Measurements from ENCODE around the gene PRAMEF12.

The PRAMEF12 gene

GRCh38 chr1:12757836-12758235 is 15.7 kb upstream of the PRAMEF12 start:
- H3K9me3 Mint-ChIP-seq, result no peaks in the 10 kb centered on the region
- no peak overlapping the region for H3K4me3 Mint-ChIP-seq
- no peaks in the 10 kb centered on the region for H3K4me1 Mint-ChIP-seq
- H3K27ac Mint-ChIP-seq, result no peak overlapping the region
- H3K27me3 Mint-ChIP-seq, result peaks cover 14 to 21% of the 10 kb centered on the region in 2 donors
- ATAC-seq (replicated peaks) (no peak), DNase-seq (no peak)
- H3K36me3 Mint-ChIP-seq, result no peaks in the 10 kb centered on the region

- H3K4me1 Mint-ChIP-seq, result no peaks in the 10 kb centered on the region
- no peaks in the 10 kb centered on the region for H3K36me3 Mint-ChIP-seq
- H3K9me3 Mint-ChIP-seq, result no peaks in the 10 kb centered on the region
- DNase-seq, result no peak
- no peak overlapping the region for H3K27ac Mint-ChIP-seq
- no peak for ATAC-seq (replicated peaks)
- peaks cover 14 to 21% of the 10 kb centered on the region in 2 donors for H3K27me3 Mint-ChIP-seq
- no peak overlapping the region for H3K4me3 Mint-ChIP-seq
These were observed 13.2 kb upstream of the PRAMEF12 start for GRCh38 chr1:12760256-12760795.

DNA sequence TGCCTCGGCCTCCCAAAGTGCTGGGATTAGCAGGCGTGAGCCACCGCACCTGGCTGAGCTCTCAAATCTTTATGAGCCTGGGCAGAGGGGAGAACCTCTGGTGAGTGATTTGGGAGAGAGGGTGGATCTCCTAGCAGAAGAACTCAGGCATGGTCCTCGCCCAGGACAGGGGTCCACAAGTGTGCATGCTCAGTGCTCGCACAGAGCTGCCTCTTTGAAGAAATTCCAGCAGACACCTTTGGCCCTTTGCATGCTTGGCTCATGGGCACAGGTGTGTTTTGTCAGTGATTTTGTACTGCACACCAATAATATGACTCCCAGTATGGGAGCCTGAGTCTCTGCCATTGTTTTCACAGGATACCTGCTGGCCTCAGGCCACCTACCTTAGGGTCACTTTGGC is 11.8 kb upstream of the PRAMEF12 start:
- ATAC-seq (replicated peaks) (no peak), DNase-seq (no peak)
- Mint-ChIP-seq H3K4me1 (no peaks in the 10 kb centered on the region), H3K27ac (no peak overlapping the region), H3K27me3 (peaks cover 14 to 15% of the 10 kb centered on the region in 2 donors), H3K9me3 (no peaks in the 10 kb centered on the region), H3K36me3 (no peaks in the 10 kb centered on the region), H3K4me3 (no peak overlapping the region)

GRCh38 chr1:12762766-12763165 is 10.8 kb upstream of the PRAMEF12 start:
- no peak overlapping the region for H3K27ac Mint-ChIP-seq
- ATAC-seq (replicated peaks), result no peak
- no peaks in the 10 kb centered on the region for H3K36me3 Mint-ChIP-seq
- H3K27me3 Mint-ChIP-seq, result peaks cover 11 to 12% of the 10 kb centered on the region in 2 donors
- no peaks in the 10 kb centered on the region for H3K4me1 Mint-ChIP-seq
- no peak for DNase-seq
- no peaks in the 10 kb centered on the region for H3K9me3 Mint-ChIP-seq
- no peak overlapping the region for H3K4me3 Mint-ChIP-seq

- DNase-seq (no peak), ATAC-seq (replicated peaks) (no peak)
- Mint-ChIP-seq H3K9me3 (no peaks in the 10 kb centered on the region), H3K27me3 (peaks cover 4 to 10% of the 10 kb centered on the region in 2 donors), H3K4me3 (no peak overlapping the region), H3K4me1 (no peaks in the 10 kb centered on the region), H3K27ac (no peak overlapping the region), H3K36me3 (no peaks in the 10 kb centered on the region)
These were observed 10.1 kb upstream of the PRAMEF12 start for GRCh38 chr1:12763479-12763878.

GRCh38 chr1:12764016-12764415 is 9.5 kb upstream of the PRAMEF12 start:
- DNase-seq (no peak), ATAC-seq (replicated peaks) (no peak)
- Mint-ChIP-seq H3K9me3 (no peaks in the 10 kb centered on the region), H3K27me3 (peaks cover 9% of the 10 kb centered on the region in 2 donors), H3K4me3 (no peak overlapping the region), H3K4me1 (no peaks in the 10 kb centered on the region), H3K36me3 (no peaks in the 10 kb centered on the region), H3K27ac (no peak overlapping the region)

GRCh38 chr1:12769031-12769430 is 4.5 kb upstream of the PRAMEF12 start:
- H3K4me1 Mint-ChIP-seq, result no peaks in the 10 kb centered on the region
- ATAC-seq (replicated peaks) (no peak), DNase-seq (no peak)
- H3K27me3 Mint-ChIP-seq, result peaks cover 27 to 40% of the 10 kb centered on the region in 2 donors
- no peaks in the 10 kb centered on the region for H3K9me3 Mint-ChIP-seq
- H3K27ac Mint-ChIP-seq, result no peak overlapping the region
- H3K36me3 Mint-ChIP-seq, result no peaks in the 10 kb centered on the region
- H3K4me3 Mint-ChIP-seq, result no peak overlapping the region

DNA sequence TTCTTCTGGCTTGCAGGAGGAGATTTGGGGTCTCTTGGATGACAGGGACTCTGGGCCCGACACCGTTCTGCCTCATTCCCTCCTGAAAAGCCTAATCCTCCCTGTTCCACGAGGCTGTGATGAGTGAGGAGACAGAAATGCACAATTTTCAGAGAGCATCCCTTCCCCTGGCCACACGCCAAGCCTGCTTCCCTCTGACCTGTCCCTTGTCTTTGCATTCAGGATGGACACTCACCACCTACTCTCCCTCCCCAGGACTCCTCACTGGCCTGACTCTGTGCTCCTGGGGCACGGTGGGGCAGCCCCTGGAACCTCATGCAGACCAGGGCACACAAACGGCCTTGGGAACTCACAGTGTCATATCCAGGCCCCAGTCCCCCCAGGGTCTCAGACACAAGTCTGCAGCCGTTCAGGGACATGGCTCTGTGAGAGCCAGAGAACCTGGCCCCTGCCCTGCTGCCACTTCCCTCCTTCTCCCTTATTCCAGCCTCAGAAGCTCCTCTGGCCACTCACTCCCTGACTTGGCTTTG is 3.5 kb upstream of the PRAMEF12 start:
- Mint-ChIP-seq H3K27ac (no peak overlapping the region), H3K36me3 (no peaks in the 10 kb centered on the region), H3K4me3 (no peak overlapping the region), H3K4me1 (no peaks in the 10 kb centered on the region), H3K27me3 (peaks cover 30 to 44% of the 10 kb centered on the region in 2 donors), H3K9me3 (no peaks in the 10 kb centered on the region)
- DNase-seq (no peak), ATAC-seq (replicated peaks) (no peak)

DNA sequence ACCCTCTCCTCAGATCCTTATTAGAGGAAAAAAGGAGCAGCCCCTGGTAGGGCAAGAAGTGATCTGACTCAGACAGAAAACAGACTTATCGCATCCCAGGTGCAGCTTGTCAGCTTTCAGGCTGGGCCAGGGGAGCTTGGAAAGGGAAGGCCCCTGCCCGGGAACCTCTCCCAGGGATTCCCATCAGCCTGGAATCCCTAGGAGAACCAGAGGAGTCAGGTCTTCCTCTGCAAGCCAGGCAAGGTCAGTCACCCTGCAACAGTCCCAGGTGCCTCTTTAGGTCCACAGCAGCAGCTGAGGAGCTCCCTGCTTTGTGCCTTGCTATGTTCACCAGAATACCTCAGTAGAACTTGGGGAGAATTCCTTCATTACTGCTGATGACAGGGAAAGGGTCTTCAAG is 2.9 kb upstream of the PRAMEF12 start:
- no peak for DNase-seq
- no peak overlapping the region for H3K27ac Mint-ChIP-seq
- no peak overlapping the region for H3K4me3 Mint-ChIP-seq
- ATAC-seq (replicated peaks), result no peak
- H3K9me3 Mint-ChIP-seq, result no peaks in the 10 kb centered on the region
- no peaks in the 10 kb centered on the region for H3K36me3 Mint-ChIP-seq
- H3K27me3 Mint-ChIP-seq, result peaks cover 31 to 47% of the 10 kb centered on the region in 2 donors
- no peaks in the 10 kb centered on the region for H3K4me1 Mint-ChIP-seq

GRCh38 chr1:12771186-12771585 is 2.4 kb upstream of the PRAMEF12 start:
- H3K9me3 Mint-ChIP-seq, result no peaks in the 10 kb centered on the region
- H3K4me3 Mint-ChIP-seq, result no peak overlapping the region
- no peaks in the 10 kb centered on the region for H3K36me3 Mint-ChIP-seq
- no peaks in the 10 kb centered on the region for H3K4me1 Mint-ChIP-seq
- no peak for ATAC-seq (replicated peaks)
- DNase-seq, result no peak
- H3K27me3 Mint-ChIP-seq, result peaks cover 31 to 47% of the 10 kb centered on the region in 2 donors
- no peak overlapping the region for H3K27ac Mint-ChIP-seq

DNA sequence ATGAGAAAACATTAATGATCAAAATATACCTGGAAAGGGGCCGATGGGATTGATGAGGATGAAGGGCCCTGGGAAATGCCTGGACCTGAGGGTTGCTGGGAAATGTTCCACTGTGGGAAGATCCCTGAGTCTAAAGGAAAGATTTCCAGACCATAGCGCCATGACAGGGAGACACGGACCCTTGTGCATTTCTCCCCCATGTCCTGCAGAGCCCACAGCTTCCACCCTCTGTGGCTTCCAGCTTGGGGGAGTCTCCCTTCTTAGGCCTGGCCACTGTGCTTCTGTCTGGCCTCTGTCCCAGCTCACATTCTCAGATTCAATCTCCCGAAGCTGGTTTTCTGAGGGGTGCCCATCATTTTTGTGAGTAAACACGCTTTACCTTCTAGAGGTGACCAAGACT is 1.0 kb upstream of the PRAMEF12 start:
- H3K36me3 Mint-ChIP-seq, result no peaks in the 10 kb centered on the region
- H3K4me3 Mint-ChIP-seq, result no peak overlapping the region
- ATAC-seq (replicated peaks), result no peak
- H3K27me3 Mint-ChIP-seq, result peaks cover 34 to 50% of the 10 kb centered on the region in 2 donors
- H3K27ac Mint-ChIP-seq, result no peak overlapping the region
- no peak for DNase-seq
- no peaks in the 10 kb centered on the region for H3K9me3 Mint-ChIP-seq
- no peaks in the 10 kb centered on the region for H3K4me1 Mint-ChIP-seq

GRCh38 chr1:12774801-12775345 is 1.3 kb downstream of the PRAMEF12 start:
- Mint-ChIP-seq H3K4me3 (no peak overlapping the region), H3K27me3 (peaks cover 30 to 39% of the 10 kb centered on the region in 2 donors), H3K9me3 (no peaks in the 10 kb centered on the region), H3K27ac (no peak overlapping the region), H3K4me1 (no peaks in the 10 kb centered on the region), H3K36me3 (no peaks in the 10 kb centered on the region)
- DNase-seq (no peak), ATAC-seq (replicated peaks) (no peak)

- H3K27me3 Mint-ChIP-seq, result peaks cover 24 to 34% of the 10 kb centered on the region in 2 donors
- DNase-seq, result no peak
These were observed 1.9 kb downstream of the PRAMEF12 start for GRCh38 chr1:12775443-12775842.

DNA sequence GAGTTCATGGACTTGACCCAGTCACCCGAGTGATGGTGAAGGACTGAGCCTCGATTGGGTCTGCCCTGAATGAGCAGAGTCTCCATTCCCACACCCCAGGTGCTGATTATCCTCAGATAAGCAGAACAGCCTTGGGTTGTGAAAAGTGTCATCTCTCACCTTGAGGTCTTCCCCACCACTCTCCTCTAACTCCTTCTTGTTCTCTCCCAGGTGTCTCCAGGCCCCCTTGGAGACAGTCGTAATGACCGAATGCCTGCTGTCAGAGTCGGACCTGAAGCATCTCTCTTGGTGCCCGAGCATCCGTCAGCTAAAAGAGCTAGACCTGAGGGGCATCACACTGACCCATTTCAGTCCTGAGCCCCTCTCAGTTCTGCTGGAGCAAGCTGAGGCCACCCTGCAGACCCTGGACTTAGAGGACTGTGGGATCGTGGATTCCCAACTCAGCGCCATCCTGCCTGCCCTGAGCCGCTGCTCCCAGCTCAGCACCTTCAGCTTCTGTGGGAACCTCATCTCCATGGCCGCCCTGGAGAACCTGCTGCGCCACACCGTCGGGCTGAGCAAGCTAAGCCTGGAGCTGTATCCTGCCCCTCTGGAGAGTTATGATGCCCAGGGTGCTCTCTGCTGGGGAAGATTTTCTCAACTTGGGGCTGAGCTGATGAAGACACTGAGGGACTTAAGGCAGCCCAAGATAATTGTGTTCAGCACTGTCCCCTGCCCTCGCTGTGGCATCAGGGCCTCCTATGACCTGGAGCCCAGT is 3.4 kb downstream of the PRAMEF12 start:
- no peaks in the 10 kb centered on the region for H3K4me1 Mint-ChIP-seq
- no peak overlapping the region for H3K4me3 Mint-ChIP-seq
- H3K27ac Mint-ChIP-seq, result no peak overlapping the region
- H3K9me3 Mint-ChIP-seq, result no peaks in the 10 kb centered on the region
- H3K36me3 Mint-ChIP-seq, result no peaks in the 10 kb centered on the region
- peaks cover 13 to 20% of the 10 kb centered on the region in 2 donors for H3K27me3 Mint-ChIP-seq
- DNase-seq (no peak), ATAC-seq (replicated peaks) (no peak)

More at GRCh38 chr1:12775443-12775842, 1.9 kb downstream of the PRAMEF12 start:
- H3K4me3 Mint-ChIP-seq, result no peak overlapping the region
- H3K27ac Mint-ChIP-seq, result no peak overlapping the region
- no peaks in the 10 kb centered on the region for H3K9me3 Mint-ChIP-seq
- no peaks in the 10 kb centered on the region for H3K36me3 Mint-ChIP-seq
- H3K4me1 Mint-ChIP-seq, result no peaks in the 10 kb centered on the region
- ATAC-seq (replicated peaks), result no peak

DNA sequence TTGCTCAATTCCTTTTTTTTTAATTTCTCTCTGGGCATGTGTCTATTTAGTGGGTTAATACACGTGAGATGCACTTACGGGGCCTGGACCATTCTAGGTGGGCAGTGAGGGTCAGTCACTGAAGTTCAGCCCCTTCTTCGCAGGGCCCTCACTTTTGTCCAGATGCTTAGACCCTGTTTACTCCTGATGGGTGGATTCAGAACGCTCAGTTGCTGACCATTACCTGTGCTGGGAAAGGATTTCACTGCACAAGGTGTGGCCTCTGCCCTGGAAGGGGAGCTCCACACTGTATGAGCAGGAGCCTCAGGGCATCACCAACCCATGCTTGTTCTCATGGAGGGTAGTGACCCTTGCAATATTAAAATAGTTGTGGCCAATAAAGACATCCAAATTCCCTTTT is 4.5 kb downstream of the PRAMEF12 start:
- no peaks in the 10 kb centered on the region for H3K4me1 Mint-ChIP-seq
- H3K36me3 Mint-ChIP-seq, result no peaks in the 10 kb centered on the region
- peaks cover 10 to 14% of the 10 kb centered on the region in 2 donors for H3K27me3 Mint-ChIP-seq
- H3K4me3 Mint-ChIP-seq, result no peak overlapping the region
- no peak for ATAC-seq (replicated peaks)
- no peak overlapping the region for H3K27ac Mint-ChIP-seq
- H3K9me3 Mint-ChIP-seq, result no peaks in the 10 kb centered on the region
- DNase-seq, result no peak
